ENCODE results near the gene RFX6. TPM values are rescaled to one million over a fixed set of nuclear protein-coding genes. Genes with fewer than 3 reads are reported as not detected.
A peak's percentile ranks its signal among the peaks of the same experiment; 100 is the strongest.

The RFX6 gene
- total RNA-seq, 2 donors from 2014 or later = not detected

GRCh38 chr6:116888732-116889360 is 11.8 kb downstream of the RFX6 start:
- Histone ChIP-seq H3K27me3 (replicated peaks; ENCODE audit: insufficient read depth) (no peaks in the 10 kb centered on the region), H3K4me3 (no peak overlapping the region), H3K9me3 (no peaks in the 10 kb centered on the region), H3K4me1 (ENCODE audit: control insufficient read depth in 1 of 2, low read depth in 2 of 2) (no peaks in the 10 kb centered on the region), H3K27ac (no peak overlapping the region), H3K36me3 (no peaks in the 10 kb centered on the region)
- TF ChIP-seq CTCF (IDR thresholded peaks at IDR 0.05) = no peak
- ATAC-seq (ENCODE audit: insufficient number of reproducible peaks, low FRiP score, low read depth) = no peak
- DNase-seq (ENCODE audit: low spot score) = no peak

GRCh38 chr6:116894669-116895068 is 17.6 kb downstream of the RFX6 start:
- Histone ChIP-seq H3K27ac (no peak overlapping the region), H3K4me3 (no peak overlapping the region), H3K9me3 (no peaks in the 10 kb centered on the region), H3K4me1 (ENCODE audit: control insufficient read depth in 1 of 2, low read depth in 2 of 2) (no peaks in the 10 kb centered on the region), H3K36me3 (no peaks in the 10 kb centered on the region), H3K27me3 (replicated peaks; ENCODE audit: insufficient read depth) (no peaks in the 10 kb centered on the region)
- no peak for ATAC-seq (ENCODE audit: insufficient number of reproducible peaks, low FRiP score, low read depth)
- DNase-seq (ENCODE audit: low spot score) = no peak
- no peak for TF ChIP-seq CTCF (IDR thresholded peaks at IDR 0.05)

- Histone ChIP-seq H3K9me3 (no peaks in the 10 kb centered on the region), H3K27ac (no peak overlapping the region), H3K27me3 (replicated peaks; ENCODE audit: insufficient read depth) (no peaks in the 10 kb centered on the region), H3K36me3 (no peaks in the 10 kb centered on the region), H3K4me1 (ENCODE audit: control insufficient read depth in 1 of 2, low read depth in 2 of 2) (no peaks in the 10 kb centered on the region), H3K4me3 (no peak overlapping the region)
- no peak for ATAC-seq (ENCODE audit: insufficient number of reproducible peaks, low FRiP score, low read depth)
- DNase-seq (ENCODE audit: low spot score) = no peak
- no peak for TF ChIP-seq CTCF (IDR thresholded peaks at IDR 0.05)
Observed at GRCh38 chr6:116895935-116896334, 18.9 kb downstream of the RFX6 start.

GRCh38 chr6:116902634-116903033 is 25.6 kb downstream of the RFX6 start:
- no peak for TF ChIP-seq CTCF (IDR thresholded peaks at IDR 0.05)
- Histone ChIP-seq H3K4me1 (ENCODE audit: control insufficient read depth in 1 of 2, low read depth in 2 of 2) (no peaks in the 10 kb centered on the region), H3K27ac (no peak overlapping the region), H3K4me3 (no peak overlapping the region), H3K9me3 (no peaks in the 10 kb centered on the region), H3K36me3 (no peaks in the 10 kb centered on the region), H3K27me3 (replicated peaks; ENCODE audit: insufficient read depth) (no peaks in the 10 kb centered on the region)
- no peak for DNase-seq (ENCODE audit: low spot score)
- ATAC-seq (ENCODE audit: insufficient number of reproducible peaks, low FRiP score, low read depth) = no peak

GRCh38 chr6:116922853-116923548 is 46.0 kb downstream of the RFX6 start:
- Histone ChIP-seq H3K4me3 (no peak overlapping the region), H3K9me3 (no peaks in the 10 kb centered on the region), H3K36me3 (no peaks in the 10 kb centered on the region), H3K4me1 (ENCODE audit: control insufficient read depth in 1 of 2, low read depth in 2 of 2) (peaks cover 0 to 7% of the 10 kb centered on the region in 2 donors), H3K27ac (no peak overlapping the region), H3K27me3 (replicated peaks; ENCODE audit: insufficient read depth) (no peaks in the 10 kb centered on the region)
- ATAC-seq (ENCODE audit: insufficient number of reproducible peaks, low FRiP score, low read depth) (peak; percentile 28), DNase-seq (ENCODE audit: low spot score) (no peak)
- no peak for TF ChIP-seq CTCF (IDR thresholded peaks at IDR 0.05)

All from thoracic aorta (tissue), 2 donors.